ENCODE results near the gene HSD17B1. TPM values are rescaled to one million over a fixed set of nuclear protein-coding genes. Genes with fewer than 3 reads are reported as not detected.
"Not testable (repeated sequence)": the region's sequence is repeated elsewhere in the genome, so short reads cannot be mapped to it uniquely, and the experiment has no call there.

HSD17B1 gene
- total and polyA plus RNA-seq, 2 donors: 1.1 to 6.1 TPM

DNA sequence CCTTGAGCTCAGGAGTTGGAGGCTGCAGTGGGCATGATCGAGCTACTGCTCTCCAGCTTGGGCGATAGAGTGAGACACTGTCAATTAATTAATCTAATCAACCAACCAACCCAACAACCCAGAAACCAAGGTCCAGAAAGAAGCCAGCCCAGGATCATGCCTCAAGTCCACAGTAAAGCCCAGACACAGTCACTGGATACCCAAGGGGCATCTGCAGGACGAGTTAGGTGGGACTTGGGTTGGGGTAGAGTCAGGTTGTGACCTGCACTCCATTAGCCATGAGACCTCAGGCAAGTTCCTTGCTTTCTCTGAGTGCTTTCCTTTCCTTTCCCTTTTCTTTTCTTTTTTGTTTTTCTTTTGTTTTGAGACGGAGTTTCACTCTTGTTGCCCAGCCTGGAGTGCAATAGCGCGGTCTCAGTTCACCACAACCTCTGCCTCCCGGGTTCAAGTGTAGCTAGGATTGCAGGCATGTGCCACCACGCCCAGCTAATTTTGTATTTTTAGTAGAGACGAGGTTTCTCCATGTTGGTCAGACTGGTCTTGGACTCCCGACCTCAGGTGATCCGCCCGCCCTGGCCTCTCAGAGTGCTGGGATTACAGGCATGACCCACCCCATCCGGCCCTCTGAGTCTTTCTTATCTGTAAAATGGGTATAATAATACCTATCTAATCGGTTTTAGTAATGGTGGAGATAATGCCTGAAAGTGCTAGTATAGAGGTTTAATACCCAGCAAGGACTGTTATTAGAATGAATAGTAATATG, 3.5 kb upstream of the HSD17B1 start:
- H3K9me3 ChIP-seq (ENCODE audit: control insufficient read depth in 2 of 2, insufficient read depth in 1 of 2, low read length in 1 of 2): no peaks in the 10 kb centered on the region
- H3K27ac ChIP-seq (ENCODE audit: low read depth in 1 of 2, low read length in 1 of 2): no peak overlapping the region
- no peak overlapping the region for H3K4me3 ChIP-seq (ENCODE audit: low read length in 2 of 2)
- peaks cover 3 to 4% of the 10 kb centered on the region in 2 donors for H3K36me3 ChIP-seq (ENCODE audit: control insufficient read depth in 2 of 2, insufficient read depth in 2 of 2, low read length in 1 of 2)
- no peak for DNase-seq (ENCODE audit: low read depth in 6 of 9, low spot score in 9 of 9)
- H3K4me1 ChIP-seq (ENCODE audit: control insufficient read depth in 2 of 2, insufficient read depth in 2 of 2, low read length in 2 of 2): peaks cover 11 to 25% of the 10 kb centered on the region in 2 donors
- 89% methylated on average over 14 of the region's 14 CpGs for WGBS
- H3K27me3 ChIP-seq (ENCODE audit: control insufficient read depth in 2 of 2, insufficient read depth in 1 of 2, low read length in 1 of 2): peaks cover 0 to 17% of the 10 kb centered on the region in 2 donors

DNA sequence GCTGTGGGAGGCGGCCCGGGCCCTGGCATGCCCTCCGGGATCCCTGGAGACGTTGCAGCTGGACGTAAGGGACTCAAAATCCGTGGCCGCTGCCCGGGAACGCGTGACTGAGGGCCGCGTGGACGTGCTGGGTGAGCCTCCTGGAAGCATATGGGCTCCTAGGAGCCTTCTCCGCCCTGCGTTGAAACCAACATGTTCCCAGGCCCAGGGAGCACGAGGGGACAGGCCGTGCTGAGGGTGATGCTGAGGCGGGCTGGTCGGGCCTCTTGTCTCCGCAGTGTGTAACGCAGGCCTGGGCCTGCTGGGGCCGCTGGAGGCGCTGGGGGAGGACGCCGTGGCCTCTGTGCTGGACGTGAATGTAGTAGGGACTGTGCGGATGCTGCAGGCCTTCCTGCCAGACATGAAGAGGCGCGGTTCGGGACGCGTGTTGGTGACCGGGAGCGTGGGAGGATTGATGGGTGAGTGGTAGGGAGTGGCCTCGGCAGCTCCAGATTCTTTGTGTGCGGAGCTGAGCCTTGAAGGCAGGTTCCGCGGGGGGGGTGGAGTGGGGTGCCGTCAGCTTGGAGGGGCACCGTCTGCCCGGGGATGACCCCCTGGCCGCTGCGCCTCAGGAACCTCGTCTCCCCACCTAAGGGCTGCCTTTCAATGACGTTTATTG, 567 bp downstream of the HSD17B1 start:
- no peak overlapping the region for H3K4me3 ChIP-seq (ENCODE audit: low read length in 2 of 2)
- no peak for DNase-seq (ENCODE audit: low read depth in 6 of 9, low spot score in 9 of 9)
- H3K27me3 ChIP-seq (ENCODE audit: control insufficient read depth in 2 of 2, insufficient read depth in 1 of 2, low read length in 1 of 2): peaks cover 0 to 9% of the 10 kb centered on the region in 2 donors
- H3K36me3 ChIP-seq (ENCODE audit: control insufficient read depth in 2 of 2, insufficient read depth in 2 of 2, low read length in 1 of 2): no peaks in the 10 kb centered on the region
- 96% methylated on average over 45 of the region's 45 CpGs for WGBS
- H3K27ac ChIP-seq (ENCODE audit: low read depth in 1 of 2, low read length in 1 of 2): no peak overlapping the region
- H3K9me3 ChIP-seq (ENCODE audit: control insufficient read depth in 2 of 2, insufficient read depth in 1 of 2, low read length in 1 of 2): no peaks in the 10 kb centered on the region
- peaks cover 13 to 28% of the 10 kb centered on the region in 2 donors for H3K4me1 ChIP-seq (ENCODE audit: control insufficient read depth in 2 of 2, insufficient read depth in 2 of 2, low read length in 2 of 2)

DNA sequence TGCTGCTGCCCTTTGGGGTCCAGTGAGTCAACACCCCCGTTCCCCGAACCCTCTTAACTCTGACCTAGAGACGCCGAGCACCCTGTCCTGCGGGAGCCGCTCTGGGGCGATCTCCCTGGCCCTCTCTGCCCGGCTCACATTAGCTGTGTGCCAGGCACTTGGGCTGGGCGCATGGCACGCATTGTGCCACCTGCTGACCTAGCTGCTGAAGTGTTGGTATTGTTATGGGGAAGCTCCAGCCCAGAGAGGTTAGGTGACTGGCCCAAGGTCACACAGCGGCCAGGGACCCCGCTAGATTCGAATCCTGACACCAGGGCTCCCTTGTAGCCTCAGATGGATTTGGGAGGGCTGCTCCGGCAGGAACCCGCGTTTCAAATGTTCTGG, 1.1 kb downstream of the HSD17B1 start:
- no peaks in the 10 kb centered on the region for H3K9me3 ChIP-seq (ENCODE audit: control insufficient read depth in 2 of 2, insufficient read depth in 1 of 2, low read length in 1 of 2)
- peak overlapping the region; percentile 81 to 84 for H3K27ac ChIP-seq (ENCODE audit: low read depth in 1 of 2, low read length in 1 of 2)
- H3K36me3 ChIP-seq (ENCODE audit: control insufficient read depth in 2 of 2, insufficient read depth in 2 of 2, low read length in 1 of 2): no peaks in the 10 kb centered on the region
- H3K4me3 ChIP-seq (ENCODE audit: low read length in 2 of 2): peak overlapping the region; percentile 73 to 93
- 75% methylated on average over 16 of the region's 16 CpGs for WGBS
- peaks cover 0 to 3% of the 10 kb centered on the region in 2 donors for H3K27me3 ChIP-seq (ENCODE audit: control insufficient read depth in 2 of 2, insufficient read depth in 1 of 2, low read length in 1 of 2)
- DNase-seq (ENCODE audit: low read depth in 6 of 9, low spot score in 9 of 9): no peak
- peaks cover 13 to 22% of the 10 kb centered on the region in 2 donors for H3K4me1 ChIP-seq (ENCODE audit: control insufficient read depth in 2 of 2, insufficient read depth in 2 of 2, low read length in 2 of 2)

DNA sequence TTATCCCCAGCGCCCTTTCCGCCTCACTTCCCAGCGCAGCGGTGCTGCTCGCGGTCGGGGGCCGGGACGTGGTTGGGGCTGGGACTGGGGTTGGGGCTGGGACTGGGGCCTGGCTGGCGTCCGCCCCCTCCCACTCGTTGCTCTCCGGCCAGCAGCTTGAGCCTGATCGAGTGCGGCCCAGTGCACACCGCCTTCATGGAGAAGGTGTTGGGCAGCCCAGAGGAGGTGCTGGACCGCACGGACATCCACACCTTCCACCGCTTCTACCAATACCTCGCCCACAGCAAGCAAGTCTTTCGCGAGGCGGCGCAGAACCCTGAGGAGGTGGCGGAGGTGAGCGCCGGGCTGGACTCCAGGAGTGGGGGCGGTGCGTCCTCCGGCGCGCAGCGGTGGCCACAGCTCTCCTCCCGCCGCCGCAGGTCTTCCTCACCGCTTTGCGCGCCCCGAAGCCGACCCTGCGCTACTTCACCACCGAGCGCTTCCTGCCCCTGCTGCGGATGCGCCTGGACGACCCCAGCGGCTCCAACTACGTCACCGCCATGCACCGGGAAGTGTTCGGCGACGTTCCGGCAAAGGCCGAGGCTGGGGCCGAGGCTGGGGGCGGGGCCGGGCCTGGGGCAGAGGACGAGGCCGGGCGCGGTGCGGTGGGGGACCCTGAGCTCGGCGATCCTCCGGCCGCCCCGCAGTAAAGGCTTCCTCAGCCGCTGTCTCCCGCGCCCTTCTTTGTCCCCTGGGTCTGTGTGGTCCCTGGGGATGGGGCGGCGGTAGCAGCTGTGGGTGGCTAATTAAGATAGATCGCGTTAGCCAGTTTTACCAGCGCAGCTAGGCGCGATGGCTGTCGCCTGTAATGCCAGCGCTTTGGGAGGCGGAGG, 1.8 kb downstream of the HSD17B1 start:
- under 1% methylated on average over 82 of the region's 82 CpGs for WGBS
- Histone ChIP-seq H3K9me3 (ENCODE audit: control insufficient read depth in 2 of 2, insufficient read depth in 1 of 2, low read length in 1 of 2) (no peaks in the 10 kb centered on the region), H3K27me3 (ENCODE audit: control insufficient read depth in 2 of 2, insufficient read depth in 1 of 2, low read length in 1 of 2) (no peaks in the 10 kb centered on the region), H3K27ac (ENCODE audit: low read depth in 1 of 2, low read length in 1 of 2) (peak overlapping the region; percentile 84 to 87), H3K36me3 (ENCODE audit: control insufficient read depth in 2 of 2, insufficient read depth in 2 of 2, low read length in 1 of 2) (no peaks in the 10 kb centered on the region), H3K4me3 (ENCODE audit: low read length in 2 of 2) (peak overlapping the region; percentile 73 to 93), H3K4me1 (ENCODE audit: control insufficient read depth in 2 of 2, insufficient read depth in 2 of 2, low read length in 2 of 2) (peaks cover 13 to 20% of the 10 kb centered on the region in 2 donors)
- peak in 5 of 9 donors; percentile 67 to 88 (median 79) for DNase-seq (ENCODE audit: low read depth in 6 of 9, low spot score in 9 of 9)

DNA sequence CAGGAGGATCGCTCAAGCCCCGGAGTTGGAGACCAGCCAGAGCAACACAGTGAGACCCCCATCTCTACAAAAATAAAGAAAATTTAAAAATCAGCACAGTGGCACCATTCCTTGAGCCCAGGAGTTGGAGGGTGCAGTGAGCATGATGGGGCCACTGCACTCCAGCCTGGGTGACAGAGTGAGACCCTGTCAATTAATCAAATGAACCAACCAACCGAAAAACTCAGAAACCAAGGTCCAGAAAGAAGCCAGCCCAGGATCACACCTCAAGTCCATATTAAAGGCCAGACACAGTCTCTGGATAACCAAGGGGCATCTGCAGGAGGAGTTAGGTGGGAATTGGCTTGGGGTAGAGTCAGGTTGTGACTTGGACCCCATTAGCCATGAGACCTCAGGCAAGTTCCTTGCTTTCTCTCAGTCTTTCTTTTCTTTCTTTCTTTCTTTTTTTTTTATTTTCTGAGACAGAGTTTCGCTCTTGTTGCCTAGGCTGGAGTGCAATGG, 2.4 kb downstream of the HSD17B1 start:
- Histone ChIP-seq H3K4me3 (ENCODE audit: low read length in 2 of 2) (peak overlapping the region; percentile 73 to 93), H3K9me3 (ENCODE audit: control insufficient read depth in 2 of 2, insufficient read depth in 1 of 2, low read length in 1 of 2) (no peaks in the 10 kb centered on the region), H3K36me3 (ENCODE audit: control insufficient read depth in 2 of 2, insufficient read depth in 2 of 2, low read length in 1 of 2) (no peaks in the 10 kb centered on the region), H3K27ac (ENCODE audit: low read depth in 1 of 2, low read length in 1 of 2) (peak overlapping the region; percentile 84 to 87), H3K27me3 (ENCODE audit: control insufficient read depth in 2 of 2, insufficient read depth in 1 of 2, low read length in 1 of 2) (no peaks in the 10 kb centered on the region), H3K4me1 (ENCODE audit: control insufficient read depth in 2 of 2, insufficient read depth in 2 of 2, low read length in 2 of 2) (peaks cover 13 to 23% of the 10 kb centered on the region in 2 donors)
- 26% methylated on average over 4 of the region's 4 CpGs for WGBS
- no peak for DNase-seq (ENCODE audit: low read depth in 6 of 9, low spot score in 9 of 9)

DNA sequence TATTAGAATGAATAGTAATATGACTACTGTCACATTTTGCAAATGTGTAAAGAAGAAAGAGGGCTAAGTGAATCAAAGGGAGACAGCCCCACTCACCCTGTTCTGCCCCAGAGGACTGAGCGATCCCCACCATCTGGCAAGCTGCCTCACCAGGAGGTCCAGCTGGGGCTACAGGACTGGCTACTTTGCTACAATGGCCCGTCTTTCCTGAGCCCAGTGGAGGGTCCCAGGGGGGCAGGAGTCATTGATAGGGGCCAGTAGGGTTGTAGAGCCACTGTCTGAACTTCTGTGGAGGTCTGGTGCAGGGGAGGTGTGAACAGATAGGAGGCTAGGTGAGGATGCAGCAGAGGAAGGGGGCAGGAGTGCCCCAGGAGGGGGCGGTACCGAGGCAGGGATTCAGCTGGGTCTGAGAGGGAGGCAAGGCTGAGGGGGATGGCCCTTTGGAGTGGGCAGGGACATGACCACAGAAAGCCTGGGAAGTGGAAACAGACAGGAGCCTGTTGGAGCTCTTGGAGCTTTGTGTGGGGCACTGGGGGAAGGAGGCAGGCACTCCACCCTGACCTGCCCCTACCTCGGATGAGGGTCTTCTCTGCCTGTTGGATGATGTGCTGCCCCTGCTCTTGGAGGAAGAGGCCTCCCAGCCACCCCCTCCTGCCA, 3.4 kb downstream of the HSD17B1 start:
- H3K36me3 ChIP-seq (ENCODE audit: control insufficient read depth in 2 of 2, insufficient read depth in 2 of 2, low read length in 1 of 2); H3K9me3 ChIP-seq (ENCODE audit: control insufficient read depth in 2 of 2, insufficient read depth in 1 of 2, low read length in 1 of 2); H3K27ac ChIP-seq (ENCODE audit: low read depth in 1 of 2, low read length in 1 of 2); DNase-seq (ENCODE audit: low read depth in 6 of 9, low spot score in 9 of 9); H3K4me3 ChIP-seq (ENCODE audit: low read length in 2 of 2); H3K27me3 ChIP-seq (ENCODE audit: control insufficient read depth in 2 of 2, insufficient read depth in 1 of 2, low read length in 1 of 2): not testable (repeated sequence)
- 92% methylated on average over 5 of the region's 5 CpGs for WGBS
- peaks cover 13 to 23% of the 10 kb centered on the region in 2 donors for H3K4me1 ChIP-seq (ENCODE audit: control insufficient read depth in 2 of 2, insufficient read depth in 2 of 2, low read length in 2 of 2)

DNA sequence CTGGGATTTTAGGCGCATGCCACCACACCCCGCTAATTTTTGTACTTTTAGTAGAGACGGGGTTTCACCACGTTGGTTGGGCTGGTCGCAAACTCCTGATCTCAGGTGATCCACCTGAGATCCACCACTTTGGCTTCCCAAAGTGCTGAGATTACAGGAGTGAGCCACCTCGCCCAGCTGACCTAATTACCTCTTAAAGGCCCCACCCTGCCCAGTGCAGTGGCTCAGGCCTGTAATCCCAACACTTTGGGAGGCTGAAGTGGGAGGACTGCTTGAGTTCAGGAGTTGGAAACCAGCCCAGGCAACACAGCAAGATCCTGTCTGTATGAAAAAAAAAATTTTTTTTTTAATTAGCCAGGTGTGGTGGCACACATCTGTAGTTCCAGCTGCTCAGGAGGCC, 6.4 kb downstream of the HSD17B1 start:
- DNase-seq (ENCODE audit: low read depth in 6 of 9, low spot score in 9 of 9): no peak
- 95% methylated on average over 6 of the region's 6 CpGs for WGBS

DNA sequence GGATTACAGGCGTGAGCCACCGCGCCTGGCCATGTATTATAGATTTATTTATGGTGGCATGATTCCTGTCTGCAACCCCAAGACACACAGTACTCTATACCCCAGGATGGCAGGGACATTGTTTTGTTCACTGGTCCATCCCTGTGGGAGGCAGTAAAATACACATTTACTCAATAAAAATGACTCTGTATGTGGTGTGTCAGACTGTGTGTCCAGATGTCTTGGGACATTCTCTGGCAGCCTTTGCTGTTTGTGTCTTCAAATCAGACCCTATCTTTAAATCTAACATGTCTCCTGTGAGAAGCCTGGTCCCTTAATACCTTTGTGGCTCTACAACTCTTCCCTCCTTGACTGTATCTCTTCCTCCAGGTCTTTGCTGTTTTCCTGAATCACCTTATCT, 7.5 kb downstream of the HSD17B1 start:
- Histone ChIP-seq H3K27me3 (ENCODE audit: control insufficient read depth in 2 of 2, insufficient read depth in 1 of 2, low read length in 1 of 2) (no peaks in the 10 kb centered on the region), H3K9me3 (ENCODE audit: control insufficient read depth in 2 of 2, insufficient read depth in 1 of 2, low read length in 1 of 2) (no peaks in the 10 kb centered on the region), H3K27ac (ENCODE audit: low read depth in 1 of 2, low read length in 1 of 2) (no peak overlapping the region), H3K4me1 (ENCODE audit: control insufficient read depth in 2 of 2, insufficient read depth in 2 of 2, low read length in 2 of 2) (peaks cover 15 to 31% of the 10 kb centered on the region in 2 donors), H3K4me3 (ENCODE audit: low read length in 2 of 2) (no peak overlapping the region), H3K36me3 (ENCODE audit: control insufficient read depth in 2 of 2, insufficient read depth in 2 of 2, low read length in 1 of 2) (peaks cover 14 to 16% of the 10 kb centered on the region in 2 donors)
- DNase-seq (ENCODE audit: low read depth in 6 of 9, low spot score in 9 of 9): no peak
- 92% methylated on average over 3 of the region's 3 CpGs for WGBS

More for the DNA sequence above, 6.4 kb downstream of the HSD17B1 start:
- Histone ChIP-seq H3K4me1 (ENCODE audit: control insufficient read depth in 2 of 2, insufficient read depth in 2 of 2, low read length in 2 of 2) (peaks cover 18 to 37% of the 10 kb centered on the region in 2 donors), H3K27me3 (ENCODE audit: control insufficient read depth in 2 of 2, insufficient read depth in 1 of 2, low read length in 1 of 2) (no peaks in the 10 kb centered on the region), H3K36me3 (ENCODE audit: control insufficient read depth in 2 of 2, insufficient read depth in 2 of 2, low read length in 1 of 2) (peaks cover 2 to 4% of the 10 kb centered on the region in 2 donors), H3K27ac (ENCODE audit: low read depth in 1 of 2, low read length in 1 of 2) (no peak overlapping the region), H3K9me3 (ENCODE audit: control insufficient read depth in 2 of 2, insufficient read depth in 1 of 2, low read length in 1 of 2) (no peaks in the 10 kb centered on the region), H3K4me3 (ENCODE audit: low read length in 2 of 2) (no peak overlapping the region)

Measured in thymus (tissue), 11 donors.